Activated CD8-positive, alpha-beta T cell treated with anti-CD3 and anti-CD28 coated beads for 36 hours (primary cell): ENCODE measurements around the gene PDE5A. TPM values are rescaled to one million over a fixed set of nuclear protein-coding genes. Genes with fewer than 3 reads are reported as not detected.
A peak's percentile ranks its signal among the peaks of the same experiment; 100 is the strongest.
"Not testable (repeated sequence)": the region's sequence is repeated elsewhere in the genome, so short reads cannot be mapped to it uniquely, and the experiment has no call there.

Experiments
- ATAC-seq: fragments of 200-7000 bp; cut with Tn5 transposase; one replicate; pipeline ENCODE4 v1.10.0; 2021; ENCODE audit warnings: mild to moderate bottlenecking, moderate library complexity
- CTCF ChIA-PET: fragments of 350-600 bp; sonication (Branson Sonifier 250); formaldehyde crosslinking; loops from one replicate; lab custom pipeline; 2021; ENCODE audit warnings: antibody characterized with exemption; lab: Charles Lee
- POLR2A ChIA-PET: fragments of 350-600 bp; sonication (Branson Sonifier 250); formaldehyde crosslinking; loops from one replicate; lab custom pipeline; 2021; ENCODE audit warnings: antibody characterized with exemption; lab: Charles Lee
- DNase-seq: peaks from one replicate; pipeline ENCODE4 v3.0.0-alpha.2; 2020
- H3K27ac Mint-ChIP-seq: one replicate; pipeline ENCODE4 v1.8.0; 2021; ENCODE audit warnings: mild to moderate bottlenecking, mixed read lengths
- H3K27me3 Mint-ChIP-seq: one replicate; pipeline ENCODE4 v1.8.0; 2021; ENCODE audit warnings: mixed read lengths
- H3K36me3 Mint-ChIP-seq: one replicate; pipeline ENCODE4 v1.8.0; 2021; ENCODE audit warnings: low read depth, mixed read lengths
- H3K4me1 Mint-ChIP-seq: one replicate; pipeline ENCODE4 v1.8.0; 2021; ENCODE audit warnings: low read depth, mixed read lengths
- H3K4me3 Mint-ChIP-seq: one replicate; pipeline ENCODE4 v1.8.0; 2021; ENCODE audit warnings: mild to moderate bottlenecking, moderate library complexity, mixed read lengths
- H3K9me3 Mint-ChIP-seq: one replicate; pipeline ENCODE4 v1.8.0; 2021; ENCODE audit warnings: mixed read lengths
- intact Hi-C: fragments of 100-400 bp; cut with micrococcal nuclease; formaldehyde crosslinking; loops from one replicate; pipeline ENCODE4 v1.10.0; 2022
- total RNA-seq, 2 experiments: library from RNA; stranded (reverse); gene quantifications; one replicate each; pipeline ENCODE4 v1.2.3, GENCODE V29; 2021
- TF ChIP-seq, protein P1 (sequence below): fragments of 200-600 bp; IDR thresholded peaks from one replicate; pipeline ENCODE4 v1.8.0; 2022; ENCODE audit warnings: antibody characterized with exemption, mild to moderate bottlenecking

Gene PDE5A
- total RNA-seq, 2 experiments from 2014 or later = 0.22 to 0.32 TPM

DNA sequence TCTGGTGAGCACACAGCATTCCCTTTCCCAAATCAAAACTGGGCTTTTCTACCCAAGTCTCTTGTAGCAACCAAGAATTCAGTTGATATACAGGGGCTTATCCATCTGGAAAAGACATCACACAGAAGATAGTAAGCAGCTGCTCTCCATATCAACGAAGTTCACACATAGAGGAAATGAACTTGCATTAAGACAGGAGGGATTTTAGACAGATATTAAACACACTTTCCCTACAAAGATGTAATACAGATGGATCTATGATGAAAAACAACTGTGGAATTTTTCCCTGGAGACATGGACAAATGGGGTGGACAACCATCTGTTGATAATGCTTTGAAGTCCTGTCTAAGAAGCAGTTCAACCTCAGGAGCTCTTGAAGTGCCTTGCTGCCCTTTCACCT lies 9.8 kb upstream of the PDE5A start:
- no peak overlapping the region for H3K27ac Mint-ChIP-seq
- H3K4me1 Mint-ChIP-seq = no peaks in the 10 kb centered on the region
- TF ChIP-seq, protein P1, sequence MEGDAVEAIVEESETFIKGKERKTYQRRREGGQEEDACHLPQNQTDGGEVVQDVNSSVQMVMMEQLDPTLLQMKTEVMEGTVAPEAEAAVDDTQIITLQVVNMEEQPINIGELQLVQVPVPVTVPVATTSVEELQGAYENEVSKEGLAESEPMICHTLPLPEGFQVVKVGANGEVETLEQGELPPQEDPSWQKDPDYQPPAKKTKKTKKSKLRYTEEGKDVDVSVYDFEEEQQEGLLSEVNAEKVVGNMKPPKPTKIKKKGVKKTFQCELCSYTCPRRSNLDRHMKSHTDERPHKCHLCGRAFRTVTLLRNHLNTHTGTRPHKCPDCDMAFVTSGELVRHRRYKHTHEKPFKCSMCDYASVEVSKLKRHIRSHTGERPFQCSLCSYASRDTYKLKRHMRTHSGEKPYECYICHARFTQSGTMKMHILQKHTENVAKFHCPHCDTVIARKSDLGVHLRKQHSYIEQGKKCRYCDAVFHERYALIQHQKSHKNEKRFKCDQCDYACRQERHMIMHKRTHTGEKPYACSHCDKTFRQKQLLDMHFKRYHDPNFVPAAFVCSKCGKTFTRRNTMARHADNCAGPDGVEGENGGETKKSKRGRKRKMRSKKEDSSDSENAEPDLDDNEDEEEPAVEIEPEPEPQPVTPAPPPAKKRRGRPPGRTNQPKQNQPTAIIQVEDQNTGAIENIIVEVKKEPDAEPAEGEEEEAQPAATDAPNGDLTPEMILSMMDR = no peak
- no peak for DNase-seq
- H3K9me3 Mint-ChIP-seq = no peaks in the 10 kb centered on the region
- no peak for ATAC-seq
- CTCF ChIA-PET = interaction anchor here (2.0 kb wide), 1 partner anchor 9 kb away, joined by 11 read pairs; the partner anchor contains the start of gene PDE5A
- intact Hi-C loops = no loop called here
- H3K4me3 Mint-ChIP-seq = no peak overlapping the region
- peaks cover 5% of the 10 kb centered on the region for H3K27me3 Mint-ChIP-seq
- POLR2A ChIA-PET = no interaction called here
- H3K36me3 Mint-ChIP-seq = no peaks in the 10 kb centered on the region

DNA sequence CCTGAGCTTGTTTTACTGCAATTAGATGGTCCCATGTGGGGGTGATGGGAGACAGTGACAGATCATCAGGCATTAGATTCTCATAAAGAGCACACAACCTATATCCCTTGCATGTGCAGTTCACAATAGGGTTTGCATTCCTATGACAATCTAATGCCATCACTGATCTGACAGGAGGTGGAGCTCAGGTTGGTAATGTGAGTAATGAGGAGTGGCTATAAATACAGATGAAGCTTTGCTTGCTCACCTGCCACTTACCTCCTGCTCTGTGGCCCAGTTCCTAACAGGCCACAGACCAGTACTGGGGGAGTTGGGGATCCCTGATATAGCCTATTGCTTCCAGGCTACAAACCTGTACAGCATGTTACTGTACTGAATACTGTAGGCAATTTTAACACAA lies 8.2 kb upstream of the PDE5A start:
- H3K4me1 Mint-ChIP-seq, ATAC-seq, H3K27ac Mint-ChIP-seq, DNase-seq, H3K36me3 Mint-ChIP-seq, POLR2A ChIA-PET, intact Hi-C loops, H3K9me3 Mint-ChIP-seq, H3K4me3 Mint-ChIP-seq, H3K27me3 Mint-ChIP-seq: not testable (repeated sequence)
- CTCF ChIA-PET = interaction anchor here (1.0 to 2.0 kb wide), 2 partner anchors 8 to 10 kb away, joined by 3 to 11 read pairs; partner anchors contain the start of gene PDE5A

DNA sequence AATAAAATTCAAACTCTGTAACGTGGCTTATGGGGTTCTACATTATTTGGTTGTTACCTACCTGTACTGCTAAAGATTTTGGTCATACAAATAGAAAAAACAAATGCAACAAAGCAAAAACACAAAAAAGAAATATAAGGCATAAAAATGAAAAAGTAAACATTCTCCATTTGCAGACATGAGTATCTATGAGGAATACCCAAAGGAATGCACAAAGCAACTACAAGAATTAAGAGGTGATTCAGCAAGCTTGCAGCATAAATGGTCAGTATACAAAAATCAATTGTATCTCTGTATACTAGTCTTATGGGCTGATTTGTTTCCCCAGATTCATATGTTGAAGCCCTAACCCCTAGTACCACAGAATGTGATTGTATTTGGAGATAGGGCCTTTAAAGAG lies 3.6 kb upstream of the PDE5A start:
- ChIA-PET CTCF (no interaction called here), POLR2A (no interaction called here)
- Mint-ChIP-seq H3K27me3 (peaks cover 19% of the 10 kb centered on the region), H3K36me3 (no peaks in the 10 kb centered on the region), H3K27ac (no peak overlapping the region), H3K4me1 (peaks cover 14% of the 10 kb centered on the region), H3K4me3 (no peak overlapping the region), H3K9me3 (no peaks in the 10 kb centered on the region)
- TF ChIP-seq, protein P1 = no peak
- intact Hi-C loops = no loop called here
- ATAC-seq (no peak), DNase-seq (no peak)

DNA sequence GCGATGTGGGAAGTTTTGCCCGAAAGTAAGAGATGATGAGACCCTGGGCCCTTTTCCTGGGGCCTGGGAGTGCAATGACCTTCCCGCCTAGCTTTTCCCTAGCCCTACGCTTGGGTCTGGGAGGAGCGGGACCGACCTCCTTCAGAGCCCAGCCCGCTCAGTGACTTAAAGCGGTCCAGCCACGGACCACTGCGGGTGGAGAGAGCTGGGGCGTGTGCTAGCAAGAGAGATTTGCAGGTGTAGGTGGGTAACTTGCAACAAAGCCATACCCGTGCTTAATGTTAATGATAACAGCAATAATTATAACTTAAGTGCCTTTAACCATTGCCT lies 503 bp upstream of the PDE5A start:
- H3K4me3 Mint-ChIP-seq = peak overlapping the region; percentile 71
- H3K27ac Mint-ChIP-seq = no peak overlapping the region
- TF ChIP-seq, protein P1 = peak; percentile 54
- peaks cover 27% of the 10 kb centered on the region for H3K27me3 Mint-ChIP-seq
- ChIA-PET CTCF (interaction anchor here (0.6 to 3.3 kb wide), 25 partner anchors 8 to 432 kb away, joined by 3 to 34 read pairs (median 5); no protein-coding TSS in a partner anchor), POLR2A (interaction anchor here (1.6 kb wide), 1 partner anchor 12 kb away, joined by 5 read pairs; no protein-coding TSS in a partner anchor)
- ATAC-seq (peak; percentile 29), DNase-seq (no peak)
- peaks cover 19% of the 10 kb centered on the region for H3K4me1 Mint-ChIP-seq
- intact Hi-C loops = loop anchor here (2.0 to 5.0 kb wide), 2 partner anchors 420 to 647 kb away; no protein-coding TSS in a partner anchor
- H3K9me3 Mint-ChIP-seq = no peaks in the 10 kb centered on the region
- no peaks in the 10 kb centered on the region for H3K36me3 Mint-ChIP-seq

DNA sequence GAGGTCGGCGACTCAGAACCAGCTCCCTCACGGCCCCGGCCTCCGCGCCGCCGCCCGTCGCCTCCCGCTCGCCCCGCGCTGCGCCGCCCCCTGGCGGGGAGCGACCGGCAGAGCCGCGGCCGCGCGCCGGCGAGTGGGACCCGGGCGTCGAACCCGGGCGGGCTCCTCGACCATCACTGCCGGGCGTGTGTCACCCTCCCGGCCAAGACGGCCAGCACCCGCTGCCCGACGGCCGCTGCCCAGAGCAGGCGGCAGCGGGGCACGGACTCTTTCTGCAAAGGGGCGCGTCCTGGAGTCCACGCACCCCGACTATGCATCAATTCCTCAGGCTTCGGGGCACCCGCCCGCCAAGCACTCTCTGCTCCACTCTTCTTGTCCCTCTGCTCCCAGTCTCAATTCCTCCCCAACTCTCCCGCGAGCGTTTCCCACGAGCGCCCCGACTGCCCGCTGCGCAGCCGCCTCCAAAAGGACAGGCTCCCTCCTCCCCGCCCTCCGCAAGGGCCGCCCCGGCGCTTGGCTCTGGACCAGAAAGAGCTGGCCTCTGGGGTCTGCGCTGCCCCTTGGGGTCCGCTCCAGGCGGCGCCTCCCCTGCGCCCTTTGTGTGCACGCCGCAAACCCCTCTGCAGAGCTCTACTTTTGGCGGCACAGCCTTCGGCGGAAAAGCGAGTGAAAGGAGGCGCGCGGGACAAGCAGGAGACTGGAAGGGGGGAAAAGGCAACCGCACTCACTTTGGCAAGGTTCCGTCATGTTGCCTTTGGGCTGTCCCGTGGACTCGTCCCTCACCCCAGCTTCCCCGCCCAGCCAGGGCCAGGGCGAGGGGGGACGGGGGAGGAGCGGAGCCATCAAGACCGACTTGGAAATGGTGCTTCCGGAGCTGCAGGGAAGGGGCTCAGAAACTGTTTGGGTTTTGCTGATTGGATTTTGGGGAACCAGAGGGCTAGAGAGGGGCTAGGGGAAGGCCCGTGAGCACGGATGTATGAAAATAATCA lies 1.0 kb downstream of the PDE5A start:
- CTCF ChIA-PET = interaction anchor here (0.6 to 3.3 kb wide), 39 partner anchors 8 to 645 kb away, joined by 3 to 34 read pairs (median 4); no protein-coding TSS in a partner anchor
- Mint-ChIP-seq H3K4me3 (peak overlapping the region; percentile 71), H3K27me3 (peaks cover 20% of the 10 kb centered on the region), H3K27ac (no peak overlapping the region), H3K9me3 (no peaks in the 10 kb centered on the region), H3K4me1 (peaks cover 19% of the 10 kb centered on the region), H3K36me3 (no peaks in the 10 kb centered on the region)
- POLR2A ChIA-PET = interaction anchor here (0.6 to 1.6 kb wide), 3 partner anchors 14 to 328 kb away, joined by 3 to 5 read pairs (median 3); no protein-coding TSS in a partner anchor
- DNase-seq (peak; percentile 54), ATAC-seq (peak; percentile 71)
- intact Hi-C loops = loop anchor here (2.0 to 5.0 kb wide), 2 partner anchors 421 to 645 kb away; no protein-coding TSS in a partner anchor
- TF ChIP-seq, protein P1 = peak; percentile 52
